Breast epithelium (tissue), 4 donors: ENCODE results near the gene ATP2B2. TPM values are rescaled to one million over a fixed set of nuclear protein-coding genes. Genes with fewer than 3 reads are reported as not detected.
A peak's percentile ranks its signal among the peaks of the same experiment; 100 is the strongest.

Experiments used
- DNase-seq, 2 donors: peaks; one replicate each; pipeline ENCODE4 v3.0.0-alpha.2; 2019; ENCODE audit warnings: low spot score in 2 of 2
- H3K27ac ChIP-seq, 2 donors: fragments of 200-600 bp; sonication (generic) in 1 of 2; one replicate each; pipeline ENCODE4 v1.5.1; 2016 to 2019; ENCODE audit warnings: mild to moderate bottlenecking in 1 of 2
- H3K27me3 ChIP-seq, 2 donors: fragments of 200-600 bp; sonication (generic) in 1 of 2; one replicate each; pipeline versions ENCODE4 v1.5.1 to v1.6.0; 2017 to 2019; ENCODE audit warnings: control low read depth in 1 of 2, mild to moderate bottlenecking in 1 of 2
- H3K36me3 ChIP-seq: fragments of 200-600 bp; one replicate; pipeline ENCODE4 v1.5.1; 2019
- H3K4me1 ChIP-seq, 2 donors: fragments of 200-600 bp; sonication (generic); one replicate each; pipeline ENCODE4 v1.5.1; 2016 to 2019; ENCODE audit warnings: control low read depth in 1 of 2
- H3K4me3 ChIP-seq, 3 donors: fragments of 200-600 bp; sonication (generic); 1 replicate in 2 of 3; 2 replicates in 1 of 3; pipeline ENCODE4 v1.5.1; 2016 to 2019; ENCODE audit warnings: mild to moderate bottlenecking in 3 of 3, moderate library complexity in 2 of 3
- H3K9me3 ChIP-seq, 2 donors: fragments of 200-600 bp; sonication (generic) in 1 of 2; one replicate each; pipeline ENCODE4 v1.5.1; 2016 to 2019; ENCODE audit warnings: control low read depth in 1 of 2
- POLR2A ChIP-seq: fragments of 450-650 bp; IDR thresholded peaks from one replicate; pipeline ENCODE4 v1.6.1; 2016; ENCODE audit warnings: antibody characterized with exemption, mild to moderate bottlenecking, moderate library complexity
- POLR2AphosphoS5 ChIP-seq, 3 donors: sonication (generic); formaldehyde crosslinking; IDR thresholded peaks; one replicate each; pipeline ENCODE4 v1.6.1; 2017; ENCODE audit warnings: antibody characterized with exemption in 3 of 3
- intact Hi-C: fragments of 100-400 bp; cut with DNase I; formaldehyde crosslinking; loops from one replicate; pipeline ENCODE4 v1.15.1; 2023; ENCODE audit warnings: low total_unique reads
- total RNA-seq, 3 donors: library from RNA; depleted of rRNA; stranded (reverse); fragments of >200 nt; gene quantifications; one replicate each; pipeline ENCODE4 v1.1.0, GENCODE V29; 2016
- TF ChIP-seq, protein P1 (sequence below), 3 donors: fragments of 450-650 bp; IDR thresholded peaks; one replicate each; pipeline ENCODE4 v1.5.1; 2016 to 2017; ENCODE audit warnings: antibody characterized with exemption in 3 of 3, mild to moderate bottlenecking in 3 of 3, moderate library complexity in 3 of 3

Gene ATP2B2
- total RNA-seq, 3 donors from 2014 or later: under 0.01 to 0.15 TPM; not detected in 1

DNA sequence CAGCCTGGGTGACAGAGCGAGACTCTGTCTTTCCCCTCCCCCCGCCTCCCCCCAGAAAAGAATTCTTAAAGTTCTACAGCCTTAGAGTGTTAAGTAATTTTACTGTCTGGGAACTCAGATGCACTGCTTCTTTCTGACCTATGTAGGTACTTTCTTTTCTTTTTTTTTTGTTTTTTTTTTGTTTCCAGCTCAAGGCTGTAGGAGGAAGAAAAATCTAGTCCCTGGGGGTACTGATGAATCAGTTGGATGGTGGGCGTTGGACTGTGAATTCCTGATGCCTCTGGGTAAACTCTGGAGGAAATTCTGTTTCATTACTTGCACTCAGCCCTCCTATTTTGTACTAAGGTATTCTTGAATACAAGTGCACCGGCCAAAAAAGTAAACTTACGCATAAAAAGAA is 223.4 kb downstream of the ATP2B2 start:
- Histone ChIP-seq H3K27ac (peak overlapping the region in 1 of 2 donors; percentile 26), H3K9me3 (no peaks in the 10 kb centered on the region), H3K27me3 (no peaks in the 10 kb centered on the region), H3K36me3 (no peaks in the 10 kb centered on the region), H3K4me3 (no peak overlapping the region), H3K4me1 (peaks cover 0 to 8% of the 10 kb centered on the region in 2 donors)
- DNase-seq: no peak
- TF ChIP-seq, protein P1, sequence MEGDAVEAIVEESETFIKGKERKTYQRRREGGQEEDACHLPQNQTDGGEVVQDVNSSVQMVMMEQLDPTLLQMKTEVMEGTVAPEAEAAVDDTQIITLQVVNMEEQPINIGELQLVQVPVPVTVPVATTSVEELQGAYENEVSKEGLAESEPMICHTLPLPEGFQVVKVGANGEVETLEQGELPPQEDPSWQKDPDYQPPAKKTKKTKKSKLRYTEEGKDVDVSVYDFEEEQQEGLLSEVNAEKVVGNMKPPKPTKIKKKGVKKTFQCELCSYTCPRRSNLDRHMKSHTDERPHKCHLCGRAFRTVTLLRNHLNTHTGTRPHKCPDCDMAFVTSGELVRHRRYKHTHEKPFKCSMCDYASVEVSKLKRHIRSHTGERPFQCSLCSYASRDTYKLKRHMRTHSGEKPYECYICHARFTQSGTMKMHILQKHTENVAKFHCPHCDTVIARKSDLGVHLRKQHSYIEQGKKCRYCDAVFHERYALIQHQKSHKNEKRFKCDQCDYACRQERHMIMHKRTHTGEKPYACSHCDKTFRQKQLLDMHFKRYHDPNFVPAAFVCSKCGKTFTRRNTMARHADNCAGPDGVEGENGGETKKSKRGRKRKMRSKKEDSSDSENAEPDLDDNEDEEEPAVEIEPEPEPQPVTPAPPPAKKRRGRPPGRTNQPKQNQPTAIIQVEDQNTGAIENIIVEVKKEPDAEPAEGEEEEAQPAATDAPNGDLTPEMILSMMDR (IDR thresholded peaks at IDR 0.05): no peak
- TF ChIP-seq POLR2AphosphoS5 (IDR thresholded peaks at IDR 0.05) (no peak), POLR2A (no peak)
- intact Hi-C loops: no loop called here

DNA sequence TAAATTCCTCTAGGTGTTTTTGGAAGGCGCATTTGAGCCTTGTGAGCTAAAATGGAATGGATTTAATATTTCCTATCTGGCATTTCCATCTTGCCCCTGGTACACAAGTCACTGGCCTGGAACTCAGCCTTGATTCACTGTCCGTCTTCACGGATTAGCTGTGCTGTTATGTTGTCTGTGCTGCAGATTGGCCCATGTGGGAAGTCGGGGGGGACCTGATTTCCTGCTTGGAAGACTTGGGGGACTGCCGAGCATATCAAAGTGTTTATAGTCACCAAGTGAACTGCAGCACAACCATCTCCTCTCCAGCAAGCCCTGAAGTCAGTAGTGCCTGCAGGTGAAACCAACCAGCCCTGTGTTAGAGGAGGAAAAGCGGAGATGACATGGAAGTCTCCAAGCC is 224.8 kb downstream of the ATP2B2 start:
- intact Hi-C loops: no loop called here
- peaks cover 0 to 4% of the 10 kb centered on the region in 2 donors for H3K4me1 ChIP-seq
- no peaks in the 10 kb centered on the region for H3K9me3 ChIP-seq
- no peak overlapping the region for H3K27ac ChIP-seq
- no peak overlapping the region for H3K4me3 ChIP-seq
- TF ChIP-seq POLR2A: no peak
- TF ChIP-seq, protein P1 (IDR thresholded peaks at IDR 0.05): no peak
- no peak for TF ChIP-seq POLR2AphosphoS5 (IDR thresholded peaks at IDR 0.05)
- H3K27me3 ChIP-seq: no peaks in the 10 kb centered on the region
- H3K36me3 ChIP-seq: no peaks in the 10 kb centered on the region
- DNase-seq: no peak

DNA sequence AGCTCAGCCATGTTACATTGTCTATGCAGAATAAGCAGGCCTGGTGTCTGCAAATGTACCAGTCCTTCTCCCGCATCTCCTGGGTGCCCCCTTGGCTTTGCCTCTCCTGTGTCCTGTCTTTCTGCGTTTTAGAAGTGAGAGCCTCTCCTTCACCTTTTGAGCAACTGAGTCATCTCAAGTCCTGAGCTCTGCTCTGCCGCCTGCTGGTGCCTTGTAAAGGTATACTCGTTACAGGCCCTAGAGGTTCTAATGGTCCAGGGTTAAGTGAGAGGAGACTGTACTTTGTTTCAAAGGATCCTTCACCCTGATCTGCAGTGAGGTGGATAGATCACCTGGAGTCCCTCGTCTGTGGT is 225.2 kb downstream of the ATP2B2 start:
- Histone ChIP-seq H3K4me1 (no peaks in the 10 kb centered on the region), H3K27ac (no peak overlapping the region), H3K4me3 (no peak overlapping the region), H3K27me3 (no peaks in the 10 kb centered on the region), H3K9me3 (no peaks in the 10 kb centered on the region), H3K36me3 (no peaks in the 10 kb centered on the region)
- no peak for DNase-seq
- intact Hi-C loops: no loop called here
- TF ChIP-seq POLR2AphosphoS5 (IDR thresholded peaks at IDR 0.05): no peak

DNA sequence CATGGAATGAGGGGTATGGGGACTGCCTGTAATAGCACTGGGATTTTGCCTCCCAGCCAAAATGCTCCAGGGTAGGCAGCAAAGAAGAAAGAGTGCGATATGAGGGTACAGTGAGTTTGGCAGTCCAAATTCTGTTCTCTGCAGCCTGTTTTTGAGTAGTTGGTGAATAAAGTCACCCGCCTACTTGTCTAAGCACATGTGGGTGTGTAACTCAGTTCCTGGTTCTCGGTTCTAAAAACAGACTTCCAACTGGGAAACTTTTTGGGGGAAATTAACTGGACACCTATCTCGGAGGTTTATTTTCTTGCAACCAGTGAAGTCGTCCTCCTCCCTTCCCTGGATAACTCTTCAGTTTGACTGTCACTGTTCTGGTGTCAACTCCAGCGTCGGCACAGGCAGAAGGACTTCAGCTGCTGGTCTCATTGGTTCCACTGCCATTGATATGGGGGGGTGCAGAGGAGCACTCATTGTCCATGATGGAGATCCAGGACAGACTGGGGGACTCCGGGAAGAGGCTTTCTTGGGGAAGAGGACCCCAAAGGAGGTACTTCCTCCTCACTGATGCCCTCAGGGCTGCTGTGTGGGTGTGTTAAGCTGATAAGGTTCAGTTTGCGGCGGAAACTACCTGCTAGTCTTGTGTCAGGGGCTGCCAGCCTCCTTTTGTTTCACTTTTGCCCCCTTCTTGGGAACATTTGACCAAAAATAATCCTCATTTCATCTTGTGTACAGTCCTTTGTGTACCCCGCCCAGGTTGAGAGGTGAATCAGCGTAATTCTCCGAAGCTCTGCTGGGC is 225.8 kb downstream of the ATP2B2 start:
- intact Hi-C loops: loop anchor here (10.0 kb wide), 1 partner anchor 1665 kb away; no protein-coding TSS in a partner anchor
- TF ChIP-seq POLR2A (no peak), POLR2AphosphoS5 (IDR thresholded peaks at IDR 0.05) (no peak)
- TF ChIP-seq, protein P1 (IDR thresholded peaks at IDR 0.05): no peak
- Histone ChIP-seq H3K4me3 (no peak overlapping the region), H3K36me3 (no peaks in the 10 kb centered on the region), H3K27ac (peak overlapping the region in 1 of 2 donors; percentile 56), H3K9me3 (no peaks in the 10 kb centered on the region), H3K4me1 (no peaks in the 10 kb centered on the region), H3K27me3 (no peaks in the 10 kb centered on the region)
- no peak for DNase-seq

DNA sequence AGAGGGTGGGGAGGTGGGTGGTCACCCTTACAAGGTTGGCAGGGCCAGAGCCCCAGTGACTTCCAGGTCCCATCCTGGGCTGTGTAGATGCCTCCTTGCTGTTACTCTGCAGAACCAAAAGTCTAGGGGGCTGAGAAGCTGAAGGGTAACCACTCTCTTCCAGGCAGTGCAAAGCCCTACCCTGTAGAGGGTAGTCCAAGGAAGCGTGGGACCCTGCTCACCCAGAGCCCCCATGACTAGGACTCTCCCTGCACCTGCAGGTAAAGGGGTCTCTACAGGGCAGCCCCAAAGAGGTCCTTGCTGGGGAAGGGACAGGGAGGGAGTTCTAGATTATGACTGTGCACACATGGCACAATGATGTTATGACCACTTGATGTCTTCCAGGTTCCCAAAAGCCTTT is 226.9 kb downstream of the ATP2B2 start:
- no peak for DNase-seq

More for the DNA sequence above, 226.9 kb downstream of the ATP2B2 start:
- no peak overlapping the region for H3K4me3 ChIP-seq
- TF ChIP-seq POLR2A (no peak), POLR2AphosphoS5 (IDR thresholded peaks at IDR 0.05) (no peak)
- TF ChIP-seq, protein P1 (IDR thresholded peaks at IDR 0.05): no peak
- no peaks in the 10 kb centered on the region for H3K9me3 ChIP-seq
- no peaks in the 10 kb centered on the region for H3K36me3 ChIP-seq
- no peaks in the 10 kb centered on the region for H3K27me3 ChIP-seq
- peaks cover 0 to 2% of the 10 kb centered on the region in 2 donors for H3K4me1 ChIP-seq
- intact Hi-C loops: loop anchor here (10.0 kb wide), 1 partner anchor 1664 kb away; no protein-coding TSS in a partner anchor
- peak overlapping the region in 1 of 2 donors; percentile 56 for H3K27ac ChIP-seq
